SHP77 (cell line): Measurements from ENCODE around the gene IGFALS.
"Not testable (repeated sequence)": the region's sequence is repeated elsewhere in the genome, so short reads cannot be mapped to it uniquely, and the experiment has no call there.

ENCODE experiments used
- DNase-seq, 2 experiments: peaks; one replicate each; lab custom pipeline; 2025; lab: John Stamatoyannopoulos, UW

IGFALS gene

GRCh38 chr16:1818204-1818872 is 24.8 kb upstream of the IGFALS start:
- no peak for DNase-seq

DNA sequence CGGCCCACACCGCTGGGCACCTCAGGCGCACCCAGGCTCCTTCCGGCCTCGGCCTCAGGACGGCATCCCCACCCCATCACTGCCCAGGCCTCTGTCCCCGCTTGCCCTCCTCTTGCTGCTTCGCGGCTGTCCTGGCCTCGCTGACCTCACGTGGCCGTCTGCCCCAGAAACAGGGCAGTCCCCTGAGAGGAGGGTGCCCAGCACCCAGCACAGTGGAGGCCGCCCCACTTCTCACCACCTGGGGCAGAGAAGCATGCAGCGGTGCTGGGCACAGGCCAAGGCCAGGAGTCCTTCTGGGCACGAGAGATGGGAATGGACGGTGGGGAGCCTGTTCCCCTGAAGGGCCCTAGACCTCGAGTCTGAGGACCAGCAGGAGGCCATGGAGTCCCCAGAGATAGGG is 24.2 kb upstream of the IGFALS start:
- no peak for DNase-seq

GRCh38 chr16:1817276-1817589 is 23.7 kb upstream of the IGFALS start:
- no peak for DNase-seq

- DNase-seq, result no peak
Observed at GRCh38 chr16:1816396-1817275, 23.1 kb upstream of the IGFALS start.

- no peak for DNase-seq
Observed at GRCh38 chr16:1815461-1815860, 22.0 kb upstream of the IGFALS start.

DNA sequence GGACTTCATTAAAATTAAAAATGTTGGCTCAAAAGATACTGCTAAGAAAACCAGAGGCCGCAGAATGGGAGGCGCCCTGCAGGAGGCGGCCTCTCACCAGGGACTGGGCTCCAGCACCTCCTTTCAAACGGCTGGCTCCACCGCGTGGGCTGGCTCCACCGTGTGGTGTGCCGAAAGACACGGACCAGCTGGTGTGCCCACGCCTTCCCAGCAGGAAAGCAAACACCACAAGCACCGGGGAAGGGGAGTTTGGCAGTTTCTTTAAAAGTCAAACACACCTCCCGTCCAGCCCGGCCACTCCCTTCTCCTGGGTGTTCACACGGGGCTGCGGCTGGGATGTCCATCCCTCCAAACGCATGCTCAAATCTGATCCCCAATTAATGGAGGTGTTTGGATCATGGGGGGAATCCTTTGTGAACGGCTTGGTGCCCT is 19.2 kb upstream of the IGFALS start:
- DNase-seq, result peak; percentile 64 to 68

GRCh38 chr16:1810536-1810935 is 17.0 kb upstream of the IGFALS start:
- no peak for DNase-seq

DNA sequence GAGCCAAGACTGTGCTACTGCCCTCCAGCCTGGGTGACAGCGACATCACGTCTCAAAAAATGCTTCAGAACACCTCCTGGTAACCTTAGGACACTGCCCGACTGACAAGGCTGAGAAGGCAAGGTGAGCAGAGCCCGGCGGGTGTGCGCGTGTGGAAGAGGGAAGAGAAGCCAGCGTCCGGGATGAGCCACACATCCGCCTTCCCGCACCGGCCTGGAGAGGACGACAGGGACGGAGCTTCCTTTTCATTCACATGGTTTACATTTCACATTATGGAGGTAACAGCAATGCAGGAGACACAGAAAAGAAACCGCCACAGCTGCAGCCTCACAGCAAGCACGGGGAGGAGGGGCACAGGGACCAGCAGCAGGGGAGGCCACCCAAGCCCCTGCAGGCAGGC is 16.6 kb upstream of the IGFALS start:
- no peak for DNase-seq

- DNase-seq, result no peak
Observed at GRCh38 chr16:1809281-1809801, 15.8 kb upstream of the IGFALS start.

- DNase-seq, result no peak
Observed at GRCh38 chr16:1808691-1809090, 15.2 kb upstream of the IGFALS start.

GRCh38 chr16:1807626-1808025 is 14.1 kb upstream of the IGFALS start:
- no peak for DNase-seq

DNA sequence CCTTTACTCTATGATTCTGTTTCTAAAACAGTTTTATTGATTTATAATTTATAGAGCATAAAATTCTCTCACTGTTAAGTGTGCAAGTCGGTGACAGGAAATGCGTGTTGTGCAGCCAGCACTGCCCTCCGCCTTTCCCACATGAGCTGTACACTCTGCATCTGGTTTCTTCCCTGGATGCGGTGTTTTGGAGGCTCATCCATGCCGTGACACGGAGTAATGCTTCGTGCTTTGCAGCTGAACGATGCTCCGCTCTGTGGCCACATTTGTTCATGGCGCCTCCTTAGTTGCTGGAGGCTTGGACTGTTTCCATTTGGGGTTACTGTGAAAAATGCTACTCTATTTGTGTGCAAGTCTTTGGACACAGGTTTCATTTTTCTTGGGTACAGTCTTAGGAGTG is 7.2 kb upstream of the IGFALS start:
- DNase-seq, result no peak

GRCh38 chr16:1799263-1799662 is 5.8 kb upstream of the IGFALS start:
- not testable (repeated sequence) for DNase-seq

DNA sequence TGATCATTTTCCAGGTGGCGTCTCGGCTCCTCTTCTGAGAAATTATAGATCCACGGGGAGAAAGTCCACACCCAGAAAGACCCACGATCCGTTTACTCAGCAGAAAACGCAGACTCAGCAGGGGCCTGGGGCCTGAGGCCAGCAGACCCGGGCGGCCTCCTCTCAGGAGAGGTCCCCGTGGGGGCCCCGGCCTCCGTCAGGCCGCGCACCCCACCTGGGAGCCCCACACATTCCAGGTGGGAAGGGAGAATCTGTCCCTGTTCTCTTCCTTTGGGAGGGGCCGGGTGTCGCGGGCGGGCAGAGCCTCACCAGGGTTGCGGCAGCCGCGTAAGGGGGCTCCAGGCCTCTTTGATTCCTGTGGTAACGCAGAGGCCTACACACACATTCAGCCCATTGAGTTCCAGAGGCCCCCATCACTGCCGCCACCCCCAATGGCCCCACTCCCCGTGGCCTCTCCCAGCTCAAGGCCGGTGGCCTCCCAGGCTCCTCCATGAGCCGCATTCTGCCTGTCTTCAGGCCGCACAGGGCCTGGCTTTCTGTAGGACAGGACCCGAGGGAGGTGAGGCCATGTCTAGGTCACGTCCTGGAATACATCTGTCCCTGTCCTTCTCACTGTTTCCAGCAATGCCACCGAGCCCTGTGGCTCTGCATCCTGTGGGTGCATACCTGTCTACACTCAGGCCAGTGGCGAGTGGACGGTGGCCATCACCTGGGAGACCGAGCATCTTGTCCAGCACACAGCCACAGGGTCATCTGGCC is 1.6 kb upstream of the IGFALS start:
- DNase-seq, result no peak

GRCh38 chr16:1794221-1794871 is 841 bp upstream of the IGFALS start:
- DNase-seq, result peak in 1 of 2 experiments; percentile 45

GRCh38 chr16:1792836-1793577 is 498 bp downstream of the IGFALS start:
- no peak for DNase-seq

DNA sequence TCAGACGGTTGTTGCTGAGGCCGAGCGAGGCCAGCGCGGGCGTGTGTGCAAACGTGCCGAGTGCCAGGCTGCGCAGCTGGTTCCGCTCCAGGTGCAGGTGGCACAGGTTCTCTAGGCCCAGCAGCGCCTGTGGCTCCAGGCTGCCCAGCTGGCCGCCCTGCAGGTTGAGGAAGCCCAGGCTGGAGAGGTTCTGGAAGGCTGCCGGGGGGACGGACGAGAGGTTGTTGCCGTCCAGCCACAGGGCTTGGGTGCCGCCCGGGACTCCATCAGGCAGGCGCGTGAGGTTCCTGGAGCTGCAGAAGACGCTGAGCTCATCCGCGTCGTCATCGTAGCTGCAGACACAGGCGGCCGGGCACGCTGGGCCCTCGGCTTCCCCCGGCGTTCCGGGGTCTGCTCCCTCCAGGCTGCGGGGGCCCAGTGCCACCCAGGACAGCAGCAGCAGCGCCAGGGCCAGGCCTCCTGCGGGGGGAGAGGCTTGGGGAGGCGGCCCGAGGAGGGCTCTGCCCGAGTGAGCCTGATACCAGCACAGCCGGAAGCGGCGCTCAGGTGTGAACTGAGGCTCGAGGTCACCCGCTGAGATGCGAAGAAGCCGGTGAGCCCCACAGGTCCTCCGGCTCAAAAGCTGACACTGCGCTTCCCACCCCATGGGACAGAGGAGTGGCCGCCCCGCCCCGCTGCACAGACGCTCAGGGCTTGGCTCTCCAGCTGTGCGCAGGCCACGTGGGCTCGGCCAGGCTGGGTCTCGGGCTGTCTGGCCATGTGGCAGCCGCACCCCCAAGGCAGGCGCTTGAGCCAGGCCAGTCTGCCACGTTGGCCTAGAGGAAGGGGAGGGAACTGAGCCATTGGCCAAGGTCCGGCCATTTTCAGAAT is 1.3 kb downstream of the IGFALS start:
- no peak for DNase-seq

- DNase-seq, result no peak
Observed at GRCh38 chr16:1791256-1791942, 2.1 kb downstream of the IGFALS start.

DNA sequence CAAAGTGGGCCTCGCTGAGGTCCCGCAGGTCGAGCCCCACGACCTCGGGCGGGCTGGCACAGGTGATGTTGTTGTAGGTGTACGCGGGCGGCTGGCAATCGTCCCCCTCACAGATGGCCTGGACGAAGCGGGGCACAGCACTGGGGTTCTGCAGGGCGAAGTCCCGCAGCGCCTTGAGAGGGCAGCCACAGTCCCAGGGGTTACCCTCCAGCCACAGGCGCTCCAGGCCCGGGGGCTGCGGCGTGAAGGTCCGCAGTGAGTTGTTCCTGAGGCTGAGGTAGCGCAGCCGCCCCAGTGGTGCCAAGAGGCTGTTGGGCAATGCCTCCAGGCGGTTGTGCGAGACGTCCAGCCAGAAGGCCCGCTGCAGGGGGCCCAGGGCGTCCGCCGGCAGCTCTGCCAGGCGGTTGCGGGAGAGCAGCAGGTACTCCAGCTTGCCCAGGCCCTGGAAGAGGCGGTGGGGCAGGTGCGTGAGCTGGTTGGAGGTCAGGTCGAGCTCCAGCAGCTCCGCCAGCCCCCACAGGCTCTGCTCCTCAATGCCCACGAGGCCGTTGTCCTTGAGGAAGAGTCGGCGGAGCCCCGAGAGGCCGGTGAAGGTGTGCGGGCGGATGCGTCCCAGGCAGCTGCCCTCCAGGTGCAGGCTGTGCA is 2.8 kb downstream of the IGFALS start:
- no peak for DNase-seq
